Adrenal gland (tissue), 12 donors: ENCODE data around the gene SLC43A3. TPM values are rescaled to one million over a fixed set of nuclear protein-coding genes. Genes with fewer than 3 reads are reported as not detected.

Experiments used
- DNase-seq, 7 donors: peaks; one replicate each; pipeline ENCODE4 v3.0.0-alpha.2; 2019 to 2020
- H3K27ac ChIP-seq, 5 donors: fragments of 200-600 bp; sonication (generic) in 4 of 5; 1 replicate in 3 of 5; 2 replicates in 2 of 5; pipeline versions ENCODE4 v1.5.1 to v1.8.0; 2016 to 2020; ENCODE audit warnings: mild to moderate bottlenecking in 1 of 5
- H3K27me3 ChIP-seq: fragments of 200-600 bp; 2 replicates; pipeline ENCODE4 v1.8.0; 2021
- H3K36me3 ChIP-seq, 2 donors: fragments of 200-600 bp; replicated peaks in 1 of 2; 1 replicate in 1 of 2; 2 replicates in 1 of 2; pipeline versions ENCODE4 v1.5.1 to v1.8.0; 2018 to 2022
- H3K4me1 ChIP-seq, 2 donors: fragments of 200-600 bp; replicated peaks in 1 of 2; 1 replicate in 1 of 2; 2 replicates in 1 of 2; pipeline versions ENCODE4 v1.5.1 to v1.8.0; 2018 to 2021
- H3K4me3 ChIP-seq, 4 donors: fragments of 200-600 bp; sonication (generic) in 3 of 4; one replicate each; pipeline ENCODE4 v1.5.1; 2016 to 2018
- H3K9me3 ChIP-seq, 3 donors: fragments of 200-600 bp; sonication (generic) in 1 of 3; replicated peaks in 1 of 3; 1 replicate in 2 of 3; 2 replicates in 1 of 3; pipeline versions ENCODE4 v1.5.1 to v1.8.0; 2016 to 2021
- POLR2A ChIP-seq, 2 donors: fragments of 450-650 bp; IDR thresholded peaks; one replicate each; pipeline ENCODE4 v1.6.1; 2017; ENCODE audit warnings: antibody characterized with exemption in 2 of 2, mild to moderate bottlenecking in 2 of 2, moderate library complexity in 1 of 2
- WGBS, 4 donors: extraction: QIAGEN DNeasy Blood & Tissue Kit in 2 of 4; methylation state at CpG; one replicate each; pipeline versions ENCODE4 v1.1.5 to v1.1.7; 2013 to 2017; 5-methylcytosine and 5-hydroxymethylcytosine counted together
- intact Hi-C, 2 donors: fragments of 100-400 bp; cut with DNase I; formaldehyde crosslinking; loops; one replicate each; pipeline versions ENCODE4 v1.14.1 to v1.15.0; 2022 to 2023
- polyA plus RNA-seq, 3 donors: library from polyadenylated mRNA; stranded (reverse); fragments of 200-250 nt in 2 of 3; fragments of 350-450 nt in 1 of 3; fragmentation: Illumina TruSeq in 1 of 3; extraction: RNeasy Lipid Tissue Mini Kit (QIAGEN cat#74804) in 1 of 3; gene quantifications; one replicate each; pipeline ENCODE4 v1.2.3, GENCODE V29; 2013 to 2014
- total RNA-seq, 9 donors: library from RNA; depleted of rRNA in 4 of 9; stranded (reverse); fragments of >200 nt in 4 of 9; fragments of 120-200 nt in 1 of 9; fragmentation: NEBNext Ultra II Directional in 1 of 9; extraction: Animal tissue kit (Norgen Biotek cat#: 25700) in 1 of 9; gene quantifications; one replicate each; pipeline versions ENCODE4 v1.1.0 to v1.2.4, GENCODE V29; 2013 to 2023
- TF ChIP-seq, protein P1 (sequence below), 6 experiments: fragments of 450-650 bp in 4 of 6; fragments of 200-600 bp in 2 of 6; sonication (generic) in 1 of 6; IDR thresholded peaks; 1 replicate in 5 of 6; 2 replicates in 1 of 6; pipeline versions ENCODE4 v1.5.1 to v1.8.0; 2016 to 2021; ENCODE audit warnings: antibody characterized with exemption in 6 of 6, mild to moderate bottlenecking in 2 of 6, moderate library complexity in 1 of 6
- donor health status: healthy with polysubstance abuse.
- donor health status: Bipolar disorder and iron deficiency.
- donor health status: DM: yes; HTN: yes; CAD: no.
- donor health status: DM: no; HTN: no; CAD: no.
- donor health status: DM: no; HTN: no; CAD: no.
- donor health status: DM: yes; HTN: yes; CAD: no.

SLC43A3 gene
- total and polyA plus RNA-seq, 12 donors = 14.0 to 72.7 (median 27.3) TPM

DNA sequence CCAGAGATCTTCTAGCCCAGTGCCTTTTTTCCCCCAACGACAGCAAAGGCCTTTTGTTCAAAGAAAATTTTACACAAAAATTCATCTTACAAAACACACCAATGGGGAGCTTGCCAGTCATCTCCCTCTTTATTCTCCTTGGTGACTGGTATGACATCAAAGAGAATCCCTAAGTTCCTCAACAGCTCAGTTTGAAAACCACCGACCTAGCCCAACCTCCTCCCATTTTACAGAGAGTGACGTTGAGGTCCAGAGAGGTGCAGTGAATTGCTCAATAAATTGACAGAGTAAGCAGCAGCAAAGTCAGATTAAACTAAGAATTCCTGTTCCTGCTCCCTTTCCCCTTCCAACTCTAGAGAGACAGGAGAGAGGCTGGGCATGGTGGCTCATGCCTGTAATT is 7.8 kb downstream of the SLC43A3 start:
- DNase-seq = no peak
- peaks cover 2 to 17% of the 10 kb centered on the region in 2 donors for H3K4me1 ChIP-seq
- no peak overlapping the region for H3K4me3 ChIP-seq
- intact Hi-C loops = no loop called here
- H3K36me3 ChIP-seq = peaks cover 0 to 61% of the 10 kb centered on the region in 2 donors
- no peak for TF ChIP-seq POLR2A (IDR thresholded peaks at IDR 0.05)
- TF ChIP-seq, protein P1, sequence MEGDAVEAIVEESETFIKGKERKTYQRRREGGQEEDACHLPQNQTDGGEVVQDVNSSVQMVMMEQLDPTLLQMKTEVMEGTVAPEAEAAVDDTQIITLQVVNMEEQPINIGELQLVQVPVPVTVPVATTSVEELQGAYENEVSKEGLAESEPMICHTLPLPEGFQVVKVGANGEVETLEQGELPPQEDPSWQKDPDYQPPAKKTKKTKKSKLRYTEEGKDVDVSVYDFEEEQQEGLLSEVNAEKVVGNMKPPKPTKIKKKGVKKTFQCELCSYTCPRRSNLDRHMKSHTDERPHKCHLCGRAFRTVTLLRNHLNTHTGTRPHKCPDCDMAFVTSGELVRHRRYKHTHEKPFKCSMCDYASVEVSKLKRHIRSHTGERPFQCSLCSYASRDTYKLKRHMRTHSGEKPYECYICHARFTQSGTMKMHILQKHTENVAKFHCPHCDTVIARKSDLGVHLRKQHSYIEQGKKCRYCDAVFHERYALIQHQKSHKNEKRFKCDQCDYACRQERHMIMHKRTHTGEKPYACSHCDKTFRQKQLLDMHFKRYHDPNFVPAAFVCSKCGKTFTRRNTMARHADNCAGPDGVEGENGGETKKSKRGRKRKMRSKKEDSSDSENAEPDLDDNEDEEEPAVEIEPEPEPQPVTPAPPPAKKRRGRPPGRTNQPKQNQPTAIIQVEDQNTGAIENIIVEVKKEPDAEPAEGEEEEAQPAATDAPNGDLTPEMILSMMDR (IDR thresholded peaks at IDR 0.05) = no peak
- 89 to 96% (median 93%) methylated on average over 2 to 3 of the region's 3 CpGs for WGBS, 4 donors
- H3K27ac ChIP-seq = no peak overlapping the region
- H3K9me3 ChIP-seq = no peaks in the 10 kb centered on the region
- no peaks in the 10 kb centered on the region for H3K27me3 ChIP-seq

GRCh38 chr11:57418131-57418530 is 8.8 kb downstream of the SLC43A3 start:
- TF ChIP-seq POLR2A (IDR thresholded peaks at IDR 0.05) = no peak
- TF ChIP-seq, protein P1 (IDR thresholded peaks at IDR 0.05) = no peak
- Histone ChIP-seq H3K36me3 (peaks cover 0 to 68% of the 10 kb centered on the region in 2 donors), H3K9me3 (no peaks in the 10 kb centered on the region), H3K4me1 (peaks cover 0 to 13% of the 10 kb centered on the region in 2 donors), H3K4me3 (no peak overlapping the region), H3K27me3 (no peaks in the 10 kb centered on the region), H3K27ac (no peak overlapping the region)
- intact Hi-C loops = no loop called here
- no peak for DNase-seq

DNA sequence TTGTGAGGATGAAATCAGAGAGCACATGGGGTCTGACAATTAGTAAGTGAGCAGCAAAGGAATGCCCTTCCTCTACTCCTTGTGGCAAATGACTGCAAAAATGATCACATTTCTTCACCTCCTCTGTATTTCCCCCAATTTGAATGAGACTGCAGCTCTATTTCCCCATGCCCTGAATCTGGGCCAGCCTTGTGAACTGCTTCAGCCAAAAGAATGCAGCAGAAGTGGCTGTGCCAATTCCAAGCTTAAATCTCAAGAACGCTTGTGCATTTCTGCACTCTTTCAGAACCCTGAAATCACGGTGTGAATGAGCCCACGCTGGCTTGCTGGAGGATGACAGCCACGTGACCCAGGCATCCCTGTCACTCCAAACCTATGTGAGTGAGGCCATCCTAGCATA is 9.9 kb downstream of the SLC43A3 start:
- no peak for DNase-seq
- intact Hi-C loops = no loop called here
- WGBS, 4 donors = 67 to 89% (median 85%) methylated on average over 1 to 4 of the region's 4 CpGs
- Histone ChIP-seq H3K36me3 (peaks cover 0 to 71% of the 10 kb centered on the region in 2 donors), H3K27ac (peak overlapping the region in 1 of 5 donors; percentile 4), H3K9me3 (no peaks in the 10 kb centered on the region), H3K27me3 (no peaks in the 10 kb centered on the region), H3K4me3 (no peak overlapping the region), H3K4me1 (peaks cover 0 to 7% of the 10 kb centered on the region in 2 donors)
- TF ChIP-seq POLR2A (IDR thresholded peaks at IDR 0.05) = no peak
- TF ChIP-seq, protein P1 (IDR thresholded peaks at IDR 0.05) = no peak

DNA sequence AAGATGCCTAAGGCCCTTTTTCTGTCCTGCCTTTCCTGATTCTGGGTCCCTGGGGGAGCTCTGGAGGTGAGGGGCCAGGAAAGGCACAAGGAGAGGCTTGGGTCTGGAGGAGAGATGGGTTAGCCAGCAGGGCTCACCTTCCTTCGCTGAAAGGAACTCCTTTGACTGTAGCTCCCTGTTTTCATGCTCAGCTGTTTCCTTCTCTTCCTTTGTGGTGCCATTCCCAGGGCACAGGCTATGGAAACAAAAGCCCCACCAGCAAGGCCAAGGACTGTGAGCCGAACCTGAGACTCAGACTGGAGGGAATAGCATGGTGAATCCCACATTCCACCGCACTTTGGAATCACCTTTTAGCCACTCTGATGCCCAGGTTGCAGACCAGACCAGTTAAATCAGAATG is 10.5 kb downstream of the SLC43A3 start:
- H3K4me3 ChIP-seq = no peak overlapping the region
- WGBS, 4 donors = 89 to 93% (median 92%) methylated on average over 3 of the region's 3 CpGs
- H3K4me1 ChIP-seq = peaks cover 0 to under 1% of the 10 kb centered on the region in 2 donors
- H3K27me3 ChIP-seq = no peaks in the 10 kb centered on the region
- peaks cover 0 to 73% of the 10 kb centered on the region in 2 donors for H3K36me3 ChIP-seq
- intact Hi-C loops = no loop called here
- no peak overlapping the region for H3K27ac ChIP-seq
- TF ChIP-seq POLR2A (IDR thresholded peaks at IDR 0.05) = no peak
- TF ChIP-seq, protein P1 (IDR thresholded peaks at IDR 0.05) = no peak
- no peaks in the 10 kb centered on the region for H3K9me3 ChIP-seq
- no peak for DNase-seq
